Measurements from ENCODE around the gene TSPAN17. TPM values are rescaled to one million over a fixed set of nuclear protein-coding genes. Genes with fewer than 3 reads are reported as not detected.
"Not testable (repeated sequence)": the region's sequence is repeated elsewhere in the genome, so short reads cannot be mapped to it uniquely, and the experiment has no call there.

TSPAN17 gene, protein sequence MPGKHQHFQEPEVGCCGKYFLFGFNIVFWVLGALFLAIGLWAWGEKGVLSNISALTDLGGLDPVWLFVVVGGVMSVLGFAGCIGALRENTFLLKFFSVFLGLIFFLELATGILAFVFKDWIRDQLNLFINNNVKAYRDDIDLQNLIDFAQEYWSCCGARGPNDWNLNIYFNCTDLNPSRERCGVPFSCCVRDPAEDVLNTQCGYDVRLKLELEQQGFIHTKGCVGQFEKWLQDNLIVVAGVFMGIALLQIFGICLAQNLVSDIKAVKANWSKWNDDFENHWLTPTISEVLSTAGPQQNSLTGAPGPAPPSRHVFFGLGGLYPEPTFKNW
- total RNA-seq (2014; rRNA removed; shearing (Covaris generic)) = 17.0 and 20.2 TPM in 2 replicates

DNA sequence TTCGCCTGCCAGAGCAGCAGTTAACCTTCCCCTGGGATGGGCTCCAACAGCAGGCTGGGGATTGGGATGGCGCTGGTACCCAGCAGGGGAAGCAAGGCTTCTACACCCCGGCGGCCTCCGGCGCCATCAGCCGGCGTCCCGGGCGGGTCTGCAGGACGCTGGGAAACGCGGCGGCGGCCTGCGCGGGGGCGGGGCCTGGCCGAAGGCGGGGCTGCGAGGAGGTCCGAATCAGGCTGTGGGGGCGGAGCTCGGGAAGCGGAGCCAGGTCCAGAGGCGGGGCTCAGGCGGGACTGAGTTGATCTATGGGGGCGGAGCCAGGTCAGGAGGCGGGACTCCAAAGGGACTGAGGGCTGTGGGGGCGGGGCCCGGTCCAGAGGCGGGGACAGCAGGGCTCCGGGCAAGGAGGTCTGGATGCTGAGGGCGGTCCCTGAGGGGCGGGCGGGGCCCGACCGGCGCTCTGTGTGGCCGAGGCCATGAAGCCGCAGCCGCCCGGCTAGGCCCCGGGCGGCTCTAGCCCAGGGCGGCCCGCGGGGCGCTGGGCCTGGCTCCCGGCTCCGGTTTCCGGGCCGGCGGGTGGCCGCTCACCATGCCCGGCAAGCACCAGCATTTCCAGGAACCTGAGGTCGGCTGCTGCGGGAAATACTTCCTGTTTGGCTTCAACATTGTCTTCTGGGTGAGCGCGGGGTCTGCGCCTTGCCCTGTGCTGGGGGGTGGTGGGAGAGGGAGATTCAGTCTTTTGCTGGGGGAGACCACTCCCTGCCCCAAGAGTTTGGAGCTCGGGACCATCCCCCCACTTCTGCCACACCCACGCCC is at the start of gene TSPAN17:
Gene TSPAN17, plus strand, starts transcription at position 455 of the 813 bp plus-strand sequence. Its CDS starts 132 bp downstream, at position 587.
- peak; percentile 100 for DNase-seq (ENCODE audit: low read depth)

DNA sequence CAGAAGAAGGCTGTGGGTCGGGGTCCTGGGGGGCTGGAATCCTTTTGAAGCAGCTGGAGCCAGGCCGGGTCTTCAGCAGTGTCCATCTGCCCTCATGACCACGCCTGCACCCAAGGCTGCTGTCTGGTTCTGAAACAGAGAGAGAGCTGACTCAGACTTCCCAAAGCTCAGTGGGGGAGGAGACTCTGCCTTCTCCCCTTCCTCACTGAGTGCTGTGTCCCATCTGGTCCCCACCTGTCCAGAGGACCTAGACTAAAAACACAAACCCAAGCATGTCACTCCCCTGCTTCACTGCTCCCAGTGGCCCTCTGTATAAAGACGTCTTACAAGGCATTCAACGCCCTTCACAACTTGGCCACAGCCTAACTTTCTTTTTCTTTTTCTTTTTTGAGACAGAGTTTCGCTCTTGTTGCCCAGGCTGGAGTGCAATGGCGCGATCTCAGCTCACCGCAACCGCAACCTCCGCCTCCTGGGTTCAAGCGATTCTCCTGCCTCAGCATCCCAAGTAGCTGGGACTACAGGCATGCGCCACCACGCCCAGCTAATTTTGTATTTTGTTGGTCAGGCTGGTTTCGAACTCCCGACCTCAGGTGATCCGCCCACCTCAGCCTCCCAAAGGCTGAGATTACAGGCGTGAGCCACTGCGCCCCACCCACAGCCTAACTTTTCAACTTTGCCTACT is 47.4 kb upstream of the TSPAN17 start:
- DNase-seq (ENCODE audit: low read depth) = not testable (repeated sequence)

GRCh38 chr5:176601901-176602482 is 45.3 kb upstream of the TSPAN17 start:
- DNase-seq (ENCODE audit: low read depth) = no peak

DNA sequence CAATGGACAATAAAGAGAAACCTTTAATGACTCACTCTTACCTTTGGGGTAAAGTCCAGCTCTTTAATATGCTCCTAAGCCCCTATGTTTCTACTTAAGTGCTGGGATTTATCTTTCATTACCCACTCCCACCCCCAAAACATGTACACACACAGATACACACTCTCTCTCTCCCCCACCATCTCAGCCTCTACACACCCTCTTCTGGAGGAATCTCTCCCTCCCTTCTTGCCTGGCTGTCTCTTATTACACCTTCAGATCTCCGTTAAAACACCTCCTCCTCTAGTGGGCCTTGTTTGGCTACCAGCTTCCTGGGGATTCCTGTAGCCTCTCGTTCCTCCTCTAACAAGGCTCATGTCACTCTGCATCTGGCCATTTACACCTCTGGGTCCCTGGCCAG is 44.2 kb upstream of the TSPAN17 start:
- no peak for DNase-seq (ENCODE audit: low read depth)

GRCh38 chr5:176606032-176606431 is 41.3 kb upstream of the TSPAN17 start:
- DNase-seq (ENCODE audit: low read depth) = no peak

- no peak for DNase-seq (ENCODE audit: low read depth)
Measured at GRCh38 chr5:176606875-176607274, 40.4 kb upstream of the TSPAN17 start.

- DNase-seq (ENCODE audit: low read depth) = no peak
Measured at GRCh38 chr5:176608142-176608705, 39.1 kb upstream of the TSPAN17 start.

DNA sequence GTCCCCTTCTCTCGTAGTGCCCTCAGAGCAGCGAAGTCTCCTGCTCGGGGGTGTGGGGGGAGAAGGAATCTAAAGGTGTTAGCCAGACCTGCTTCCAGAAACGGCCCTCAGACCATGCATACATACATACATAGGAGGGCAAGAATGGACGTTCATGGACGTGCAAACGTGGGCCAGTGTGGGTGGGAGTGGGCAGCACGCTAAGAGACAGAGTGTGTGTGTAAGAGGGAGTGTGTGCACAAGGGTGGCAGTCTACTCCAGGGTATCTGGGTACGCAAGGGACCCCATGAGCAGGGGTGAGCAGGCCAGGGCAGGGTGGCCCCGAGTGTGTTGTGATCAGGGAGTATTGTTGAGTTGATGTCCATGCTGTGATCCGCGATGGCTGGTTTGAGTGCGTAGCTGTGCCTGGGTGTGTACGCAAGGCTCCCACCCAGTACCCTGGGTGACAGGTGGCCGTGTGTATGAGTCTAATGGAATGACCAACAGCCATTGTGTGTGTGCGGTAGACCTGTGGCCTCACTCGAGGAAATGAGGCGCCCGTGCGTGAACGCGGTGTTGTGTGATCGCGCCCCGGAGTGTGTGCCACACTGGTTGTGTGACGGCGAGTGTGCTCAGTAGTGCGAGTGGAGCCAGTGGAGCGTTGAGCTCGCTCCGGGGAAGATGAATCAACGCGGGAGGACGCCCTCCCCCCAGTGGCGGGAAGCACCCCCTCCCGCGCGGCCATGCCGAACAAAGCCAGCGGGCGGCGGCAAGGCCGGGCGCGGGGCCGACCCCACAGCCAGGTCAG is 38.2 kb upstream of the TSPAN17 start:
- DNase-seq (ENCODE audit: low read depth) = peak; percentile 34

- peak; percentile 84 for DNase-seq (ENCODE audit: low read depth)
Measured at GRCh38 chr5:176609724-176610434, 37.4 kb upstream of the TSPAN17 start, which contains the start of gene GPRIN1. TSS of gene GPRIN1 (minus strand) at chr5:176610156. CDS start at chr5:176599834, 10,322 bp downstream.

- DNase-seq (ENCODE audit: low read depth) = no peak
Measured at GRCh38 chr5:176610435-176610773, 36.9 kb upstream of the TSPAN17 start.

DNA sequence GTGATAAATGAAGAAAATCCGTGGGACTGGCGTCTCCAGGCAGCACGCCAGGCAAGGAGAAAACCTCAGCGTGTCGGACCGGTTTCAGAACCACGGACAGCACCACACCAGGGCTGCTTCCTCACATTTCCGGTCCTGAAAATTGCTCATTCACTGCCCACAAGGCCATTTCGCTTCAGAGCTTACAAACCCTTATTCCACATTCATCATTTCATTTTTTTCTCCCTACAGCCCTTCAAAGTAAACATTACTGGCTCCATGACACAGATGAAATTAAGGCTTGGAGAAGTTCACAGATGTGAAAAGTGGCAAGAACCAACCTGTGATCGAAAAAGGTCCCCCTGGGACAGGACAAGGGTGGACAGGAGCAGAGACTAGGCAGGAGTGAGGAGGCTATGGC is 35.8 kb upstream of the TSPAN17 start:
- peak; percentile 91 for DNase-seq (ENCODE audit: low read depth)

DNA sequence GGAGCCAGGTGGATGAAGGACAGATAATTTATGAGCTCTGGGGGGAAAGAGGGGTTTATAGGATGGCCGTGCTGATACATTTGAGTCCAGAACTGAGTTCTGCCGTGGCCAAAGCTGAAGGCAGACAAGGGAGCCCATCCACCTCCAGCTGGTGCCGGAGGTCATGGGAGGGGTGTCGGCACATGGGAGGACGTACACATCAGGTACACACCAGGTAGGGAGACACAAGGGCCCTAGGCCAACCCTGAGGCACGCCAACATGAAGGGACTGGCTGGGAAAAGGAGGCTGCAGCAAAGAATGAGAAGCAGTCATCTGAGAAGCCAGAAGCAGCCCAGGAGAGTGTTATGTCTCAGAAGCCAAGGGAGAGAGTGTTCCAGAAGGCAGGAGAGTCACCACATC is 35.3 kb upstream of the TSPAN17 start:
- DNase-seq (ENCODE audit: low read depth) = no peak

GRCh38 chr5:176612855-176613254 is 34.4 kb upstream of the TSPAN17 start:
- DNase-seq (ENCODE audit: low read depth) = no peak

- DNase-seq (ENCODE audit: low read depth) = peak; percentile 91
Measured at GRCh38 chr5:176614805-176615478, 32.3 kb upstream of the TSPAN17 start.

GRCh38 chr5:176616511-176616910 is 30.8 kb upstream of the TSPAN17 start:
- no peak for DNase-seq (ENCODE audit: low read depth)

GRCh38 chr5:176618783-176619182 is 28.5 kb upstream of the TSPAN17 start:
- no peak for DNase-seq (ENCODE audit: low read depth)

GRCh38 chr5:176619203-176619568 is 28.1 kb upstream of the TSPAN17 start:
- peak; percentile 95 for DNase-seq (ENCODE audit: low read depth)

DNA sequence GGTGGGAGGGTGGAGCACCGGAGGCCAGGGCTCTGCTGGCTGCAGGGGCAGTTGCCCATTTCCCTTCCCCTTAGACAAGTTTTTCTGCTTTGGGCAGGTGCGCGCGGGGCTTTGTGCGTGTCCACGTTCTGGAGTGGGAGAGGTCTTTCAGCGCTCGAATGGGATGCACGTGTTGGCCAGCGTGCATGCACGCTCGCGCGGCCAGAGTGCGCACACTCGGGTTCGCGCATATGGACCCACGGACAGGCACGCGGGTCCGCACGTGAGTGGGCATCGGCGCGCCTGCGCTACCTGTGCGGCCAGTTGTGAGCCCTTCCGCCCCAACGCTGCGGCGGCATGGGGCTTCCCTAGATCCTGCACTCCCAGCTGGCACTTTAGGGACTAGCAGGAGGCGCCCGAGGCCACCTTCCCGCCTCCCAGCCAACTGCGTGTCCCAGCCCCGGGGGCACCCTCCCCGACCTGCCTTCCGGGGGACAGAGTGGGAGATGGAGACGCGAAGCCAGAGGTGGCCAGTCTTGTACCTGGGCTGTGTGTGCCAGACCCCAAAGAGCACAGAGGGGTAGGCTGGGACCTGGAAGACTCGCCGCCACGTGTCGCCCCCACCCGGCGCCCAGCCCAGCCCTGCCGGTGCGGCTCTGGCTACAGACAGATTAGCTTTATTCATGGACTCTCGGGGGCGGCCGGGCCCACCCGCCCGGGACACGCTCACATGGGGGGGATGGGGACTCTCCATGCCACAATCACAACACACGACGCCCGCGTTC is 27.5 kb upstream of the TSPAN17 start:
- DNase-seq (ENCODE audit: low read depth) = peak; percentile 38
